ENCODE measurements around the gene CCDC88A.
"Not testable (repeated sequence)": the region's sequence is repeated elsewhere in the genome, so short reads cannot be mapped to it uniquely, and the experiment has no call there.

Gene CCDC88A

GRCh38 chr2:55391155-55391554 lies 28.5 kb downstream of the CCDC88A start:
- DNase-seq, result no peak

DNA sequence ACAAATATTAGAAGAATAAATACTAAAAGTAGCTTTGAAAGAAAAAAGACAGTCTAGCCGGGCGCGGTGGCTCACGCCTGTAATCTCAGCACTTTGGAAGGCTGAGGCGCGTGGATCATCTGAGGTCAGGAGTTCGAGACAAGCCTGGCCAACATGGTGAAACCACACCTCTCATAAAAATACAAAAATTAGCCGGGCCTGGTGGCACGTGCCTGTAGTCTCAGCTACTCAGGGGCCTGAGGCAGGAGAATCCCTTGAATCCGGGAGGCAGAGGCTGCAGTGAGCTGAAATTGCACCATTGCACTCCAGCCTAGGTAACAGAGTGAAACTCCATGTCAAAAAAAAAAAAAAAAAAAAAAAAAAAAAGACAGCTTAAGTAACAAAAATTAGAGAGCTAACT lies 34.1 kb downstream of the CCDC88A start:
- not testable (repeated sequence) for DNase-seq

GRCh38 chr2:55384786-55385185 lies 34.9 kb downstream of the CCDC88A start:
- DNase-seq, result no peak

DNA sequence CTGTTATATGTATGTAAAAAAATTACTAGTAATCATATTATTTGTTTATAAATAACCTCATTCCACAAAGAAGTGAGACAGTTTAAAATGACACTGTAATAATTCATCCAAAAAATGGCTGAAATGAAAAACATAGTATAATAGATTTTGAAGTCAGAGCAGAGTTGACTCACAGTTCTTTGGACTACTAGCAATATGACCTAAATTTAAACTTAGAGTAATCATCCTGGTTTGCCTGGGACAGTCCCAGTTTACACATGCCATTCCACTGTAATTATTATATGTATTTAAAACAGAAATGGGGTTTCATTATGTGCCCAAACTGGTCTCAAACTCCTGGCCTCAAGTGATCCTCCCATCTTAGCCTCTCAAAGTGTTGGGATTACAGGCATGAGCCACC lies 48.3 kb downstream of the CCDC88A start:
- DNase-seq, result no peak

GRCh38 chr2:55370208-55370607 lies 49.4 kb downstream of the CCDC88A start:
- no peak for DNase-seq

DNA sequence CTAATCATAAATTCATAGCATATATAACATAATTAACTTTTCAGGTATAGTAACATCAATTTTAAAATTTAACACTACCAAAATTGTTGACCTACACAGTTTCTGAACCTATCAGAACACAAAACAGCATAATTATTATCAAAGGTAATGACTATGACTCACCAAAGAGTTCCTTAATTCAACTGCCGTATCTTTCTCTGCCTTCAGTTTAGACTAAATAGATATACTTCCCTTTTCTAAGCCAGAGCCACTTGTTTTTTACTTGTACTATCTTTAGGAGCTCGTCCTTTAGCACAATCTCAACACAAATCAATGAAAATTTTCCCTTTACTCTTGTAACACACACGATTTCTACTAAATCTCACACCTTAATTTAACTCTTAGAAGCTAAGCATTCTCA lies 54.4 kb downstream of the CCDC88A start:
- DNase-seq, result no peak

DNA sequence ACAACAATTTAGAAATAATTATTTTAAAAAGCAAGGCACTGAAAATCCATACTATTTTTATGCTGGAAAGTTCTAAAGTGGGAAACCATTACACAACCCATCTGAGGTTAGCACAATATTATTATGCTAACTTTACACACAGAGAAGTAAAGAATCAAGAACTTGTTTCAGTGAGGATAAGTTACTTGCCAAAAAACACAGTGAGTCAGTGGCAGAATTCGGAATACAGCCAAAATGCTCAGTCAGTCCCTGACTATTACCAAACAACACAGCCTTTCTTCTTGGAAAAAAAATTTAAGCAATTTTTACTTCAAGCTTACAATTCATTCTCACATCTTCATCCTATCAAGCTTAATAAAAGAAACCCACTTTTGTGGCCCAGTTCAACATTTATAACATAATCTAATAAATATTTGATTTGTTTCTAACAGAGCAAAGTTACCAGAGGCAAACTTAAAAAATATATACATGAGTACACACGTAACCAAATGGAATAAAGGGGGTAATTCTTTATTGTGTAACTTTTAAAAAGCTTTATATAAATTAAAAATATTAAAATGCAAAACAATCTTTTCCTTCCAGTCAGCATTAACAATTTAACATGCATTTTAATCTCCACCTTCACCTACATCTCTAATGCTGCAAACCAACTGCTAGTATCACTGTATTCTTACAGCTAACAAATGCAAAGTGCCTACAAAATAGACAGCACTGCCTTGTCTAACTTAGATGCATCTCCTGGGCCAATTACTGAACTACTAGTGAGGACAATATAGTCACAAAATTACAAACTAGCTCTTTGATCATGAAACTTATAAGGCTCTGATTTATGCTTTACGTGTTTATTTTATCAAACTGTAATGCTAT lies 55.2 kb downstream of the CCDC88A start:
- DNase-seq, result peak in 40 of 56 donors; percentile 1 to 80 (median 44)

DNA sequence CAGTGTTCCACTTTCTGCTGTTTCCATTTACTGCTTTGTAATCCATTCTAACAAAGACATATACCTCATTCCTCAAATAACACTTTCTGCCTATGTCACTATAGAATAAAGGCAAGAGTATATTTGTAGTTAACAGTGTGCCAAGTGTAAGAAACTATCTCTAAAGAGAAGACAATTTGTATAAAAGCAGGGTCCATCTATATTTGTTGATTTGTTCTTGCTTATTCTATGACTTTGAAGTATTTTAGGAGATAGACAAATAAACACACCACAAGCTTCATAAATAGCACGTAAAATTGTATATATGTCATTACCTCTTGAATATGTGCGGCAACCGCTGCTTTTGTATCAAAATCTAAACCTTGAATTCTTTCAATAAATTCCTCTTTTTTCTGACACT lies 56.0 kb downstream of the CCDC88A start:
- no peak for DNase-seq

DNA sequence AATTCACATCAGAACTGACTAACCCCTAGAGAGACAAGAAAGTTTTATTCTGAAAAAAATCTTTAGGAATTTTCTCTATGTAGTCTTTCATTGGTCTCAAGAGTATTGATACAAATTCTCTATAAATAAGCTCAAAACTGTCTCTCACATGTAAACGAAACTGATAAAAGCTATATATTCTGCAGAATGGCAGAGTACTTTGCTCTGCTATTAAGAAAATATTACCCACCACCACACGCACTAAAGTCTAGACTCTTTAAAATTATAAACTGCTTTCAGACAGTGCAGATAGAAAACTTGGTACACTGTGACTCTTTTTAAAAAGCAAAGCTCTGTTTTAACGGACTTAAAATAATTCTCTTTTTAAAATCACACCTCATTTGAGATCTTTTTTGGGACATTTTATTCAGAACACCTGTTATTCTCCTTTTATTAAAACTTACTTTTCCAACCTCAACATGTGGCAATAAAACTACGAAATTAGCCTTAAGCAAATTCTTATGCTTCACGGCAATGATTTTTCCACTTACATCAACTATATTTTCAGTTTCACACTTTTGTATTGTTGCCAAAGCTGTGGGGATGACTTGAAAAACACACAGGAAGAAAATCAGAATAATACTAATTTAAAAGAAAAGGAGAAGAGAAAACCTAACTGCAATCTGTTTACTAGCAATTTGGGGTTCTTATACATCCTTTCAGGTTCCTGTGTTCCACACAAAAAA lies 58.0 kb downstream of the CCDC88A start:
- DNase-seq, result no peak

DNA sequence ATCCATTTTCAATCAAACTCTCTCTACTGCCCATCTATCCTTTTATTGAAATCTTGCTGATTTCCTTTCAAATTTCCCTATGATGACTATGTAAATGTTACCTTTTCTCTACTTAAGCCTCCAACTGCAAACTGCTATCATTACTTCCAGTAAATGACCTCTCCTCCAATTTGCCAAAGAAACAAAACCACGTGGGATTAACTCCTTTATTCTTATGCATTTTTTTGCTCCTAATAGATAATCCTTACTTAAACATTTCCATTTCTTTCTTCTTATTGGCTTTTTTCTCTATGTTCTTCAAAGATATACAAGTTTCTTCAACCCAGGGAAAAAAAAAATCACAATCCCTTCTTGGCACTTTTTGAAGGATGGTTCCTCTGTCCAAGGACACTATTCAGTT lies 61.2 kb downstream of the CCDC88A start:
- DNase-seq, result no peak

DNA sequence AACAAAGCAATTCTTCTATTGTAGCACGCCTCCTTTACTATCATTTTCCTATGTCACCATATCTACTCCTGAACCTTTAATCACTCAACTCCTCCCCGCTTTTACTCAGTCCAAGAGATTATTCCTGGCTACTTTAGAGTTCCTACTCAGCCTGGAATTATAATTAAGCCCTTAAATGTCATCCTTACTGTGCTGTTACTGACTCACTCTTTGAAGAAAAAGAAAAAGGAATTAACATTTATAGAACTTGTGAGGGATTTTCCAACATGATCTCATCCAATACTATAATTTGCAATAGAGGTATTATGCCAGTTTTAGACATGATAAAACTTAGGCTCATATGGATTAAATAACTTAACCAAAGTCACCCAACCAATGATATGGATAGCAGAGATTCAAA lies 61.7 kb downstream of the CCDC88A start:
- DNase-seq, result no peak

- no peak for DNase-seq
Observed at GRCh38 chr2:55357164-55357563, 62.5 kb downstream of the CCDC88A start.

GRCh38 chr2:55356136-55356535 lies 63.5 kb downstream of the CCDC88A start:
- DNase-seq, result not testable (repeated sequence)

DNA sequence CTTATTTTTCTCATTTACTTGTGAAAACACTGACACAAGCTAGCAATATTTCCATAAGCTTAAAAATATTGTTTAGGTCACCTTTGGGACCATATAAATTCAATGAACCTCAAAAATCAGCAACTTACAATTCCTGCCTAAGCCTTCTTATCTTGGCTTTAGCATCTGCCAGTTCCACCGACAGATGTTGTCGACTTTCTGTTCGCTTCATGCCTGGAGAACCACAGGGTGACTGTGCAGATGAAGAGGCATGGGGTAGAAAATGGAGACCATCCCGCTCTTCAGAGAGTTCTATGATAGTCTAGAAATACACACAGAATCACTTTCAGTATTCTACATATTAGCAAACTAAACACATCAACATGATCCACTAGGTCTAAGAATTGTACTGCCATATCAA lies 64.2 kb downstream of the CCDC88A start:
- no peak for DNase-seq

DNA sequence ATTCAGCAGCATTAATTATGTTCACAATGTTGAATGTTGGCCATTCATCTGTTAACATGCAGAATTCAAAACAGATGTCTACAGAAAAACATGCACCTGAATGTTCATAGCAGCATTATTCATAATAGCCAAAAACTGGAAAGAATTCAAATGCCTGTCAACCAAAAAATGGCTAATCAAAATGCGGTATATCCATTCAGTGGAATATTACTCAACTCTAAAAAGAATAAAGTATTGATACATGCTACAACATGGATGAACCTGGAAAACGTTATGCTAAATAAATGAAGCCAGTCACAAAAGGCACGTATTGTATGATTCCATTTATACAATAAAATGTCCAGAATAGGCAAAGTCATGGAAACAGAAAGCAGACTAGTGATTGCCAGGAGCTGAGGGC lies 68.0 kb downstream of the CCDC88A start:
- DNase-seq, result no peak

DNA sequence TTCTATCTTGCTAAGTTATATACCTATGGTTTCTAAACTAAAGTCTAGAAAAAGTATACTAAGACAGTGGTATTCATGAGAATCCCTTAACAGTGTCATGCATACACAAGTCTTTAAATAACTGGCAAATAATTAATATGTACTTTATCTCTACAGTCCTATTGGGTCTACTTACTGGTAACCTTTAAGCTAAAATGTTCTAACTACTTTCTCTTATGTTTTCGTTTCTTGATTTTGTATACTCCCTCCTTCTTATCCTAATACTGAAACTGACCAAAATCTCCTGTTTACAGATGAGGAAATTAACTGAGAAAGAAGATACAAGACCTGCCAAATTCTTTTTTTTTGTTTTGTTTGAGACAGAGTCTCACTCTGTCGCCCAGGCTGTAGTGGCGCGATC lies 74.6 kb downstream of the CCDC88A start:
- DNase-seq, result no peak

- no peak for DNase-seq
Observed at GRCh38 chr2:55338268-55338667, 81.4 kb downstream of the CCDC88A start.

- no peak for DNase-seq
Observed at GRCh38 chr2:55334728-55335127, 84.9 kb downstream of the CCDC88A start.

- no peak for DNase-seq
Observed at GRCh38 chr2:55330541-55331297, 88.9 kb downstream of the CCDC88A start.

DNA sequence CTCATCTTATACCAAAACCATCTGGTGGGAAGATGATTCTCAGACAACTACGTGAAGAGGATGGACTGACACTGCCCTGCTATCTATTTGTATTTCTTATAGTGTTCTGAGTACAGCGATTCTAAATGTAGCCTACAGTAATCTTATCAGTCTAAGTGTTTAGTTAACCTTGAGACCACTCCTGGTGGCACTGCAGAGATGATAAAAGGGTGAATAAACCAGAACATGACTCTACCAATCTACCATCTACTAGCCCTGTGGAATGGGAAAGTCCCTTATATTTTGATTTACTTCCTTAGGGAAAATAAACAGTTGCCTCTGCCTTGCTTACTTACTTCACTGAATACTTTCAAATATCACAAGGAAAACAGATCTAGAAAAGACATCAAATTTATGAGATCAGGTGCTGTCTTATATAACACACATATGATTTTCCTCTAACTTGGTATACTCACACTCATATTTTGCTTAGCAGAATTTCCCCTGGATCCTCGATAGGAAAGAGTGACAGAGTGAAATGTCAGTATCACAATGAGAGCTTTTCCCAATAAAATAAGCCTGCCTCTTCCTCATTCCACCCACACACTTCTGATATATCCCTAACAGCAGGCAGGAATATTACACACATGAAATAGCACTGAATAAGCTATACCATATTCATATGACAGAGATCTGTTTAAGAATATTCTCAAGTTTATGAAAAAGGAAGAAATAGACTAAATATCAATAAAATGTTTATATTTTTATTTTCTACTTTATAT lies 92.0 kb downstream of the CCDC88A start:
- no peak for DNase-seq

DNA sequence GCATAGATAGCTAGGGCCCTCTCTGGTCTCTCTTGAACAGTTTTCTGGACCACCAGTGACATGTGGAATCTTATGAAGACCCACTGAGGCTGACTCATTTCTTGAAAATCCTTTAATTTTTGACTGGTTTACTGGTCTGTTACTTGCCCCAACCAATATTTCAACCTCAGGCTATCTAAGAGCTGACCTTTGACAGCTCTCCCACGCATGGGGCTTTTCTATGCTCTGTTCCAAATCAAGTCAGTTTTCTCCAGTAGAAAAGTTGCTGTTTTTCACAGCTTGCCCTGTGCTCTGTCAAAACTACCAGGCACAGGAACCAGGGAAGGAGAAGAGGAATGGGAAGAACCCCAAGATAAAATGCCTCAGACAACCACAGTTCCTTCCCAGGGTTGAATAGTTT lies 104.7 kb downstream of the CCDC88A start:
- DNase-seq, result no peak
